ENCODE data around the gene ZNF513. TPM values are rescaled to one million over a fixed set of nuclear protein-coding genes. Genes with fewer than 3 reads are reported as not detected.
"Not testable (repeated sequence)": the region's sequence is repeated elsewhere in the genome, so short reads cannot be mapped to it uniquely, and the experiment has no call there.

The ZNF513 gene
- total RNA-seq, 4 donors from 2014 or later = 6.4 to 15.6 (median 12.8) TPM

DNA sequence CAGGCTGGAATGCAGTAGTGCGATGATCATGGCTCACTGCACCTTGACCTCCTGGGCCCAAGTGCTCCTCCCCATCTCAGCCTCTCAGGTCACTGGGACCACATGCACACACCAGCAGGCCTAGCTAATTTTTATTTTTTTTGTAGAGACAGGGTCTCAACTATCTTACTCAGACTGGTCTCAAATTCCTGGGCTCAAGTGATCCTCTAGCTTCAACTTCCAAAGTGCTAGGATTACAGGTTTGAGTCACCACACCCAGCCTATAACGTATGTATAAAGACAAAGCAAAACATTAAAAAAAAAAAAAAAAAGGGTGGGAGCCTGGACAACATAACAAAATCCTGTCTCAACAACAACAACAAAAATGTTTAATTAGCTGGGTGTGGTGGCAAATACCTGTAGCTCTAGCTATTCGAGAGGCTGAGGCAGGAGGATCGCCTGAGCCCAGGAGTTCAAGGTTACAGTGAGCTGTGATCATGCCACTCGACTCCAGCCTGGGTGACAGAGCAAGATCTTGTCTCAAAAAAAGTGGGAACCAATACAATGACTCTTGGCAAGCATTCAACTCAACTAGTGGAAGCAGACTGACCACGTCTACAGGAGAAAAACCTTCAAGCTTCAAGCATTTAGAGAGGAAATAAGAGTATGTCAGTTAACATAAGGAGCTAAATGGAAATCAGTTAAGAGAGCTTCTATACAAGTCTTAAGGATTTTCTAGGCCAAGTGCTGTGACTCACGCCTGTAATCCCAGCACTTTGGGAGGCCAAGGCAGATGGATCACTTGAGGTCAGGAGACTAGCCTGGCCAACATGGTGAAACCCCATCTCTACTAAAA, 26.6 kb downstream of the ZNF513 start:
- TF ChIP-seq POLR2A (IDR thresholded peaks at IDR 0.05) (no peak), CTCF (IDR thresholded peaks at IDR 0.05) (no peak)
- 54 to 64% methylated on average over 7 of the region's 7 CpGs for WGBS, 2 donors
- Histone ChIP-seq H3K4me3 (no peak overlapping the region), H3K36me3 (peaks cover 0 to 11% (median 0%) of the 10 kb centered on the region in 3 donors), H3K9me3 (no peaks in the 10 kb centered on the region), H3K4me1 (peaks cover 14 to 49% (median 36%) of the 10 kb centered on the region in 3 donors), H3K27ac (peak overlapping the region; percentile 10 to 62 (median 48)), H3K27me3 (no peaks in the 10 kb centered on the region)
- no peak for DNase-seq
- intact Hi-C loops (cut with DNase I) = no loop called here

DNA sequence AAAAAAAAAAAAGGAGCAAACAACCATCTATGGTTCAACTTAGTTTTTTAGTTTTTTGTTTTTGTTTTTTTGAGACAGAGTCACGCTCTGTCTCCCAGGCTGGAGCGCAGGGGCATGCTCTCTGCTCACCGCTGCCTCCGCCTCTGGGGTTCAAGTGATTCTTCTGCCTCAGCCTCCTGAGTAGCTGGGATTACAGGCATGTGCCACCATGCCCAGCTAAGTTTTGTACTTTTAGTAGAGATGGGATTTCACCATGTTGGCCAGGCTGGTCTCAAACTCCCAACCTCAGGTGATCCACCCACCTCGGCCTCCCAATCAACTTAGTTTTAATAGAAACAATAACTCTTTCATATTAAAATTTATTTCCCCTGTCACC, 27.2 kb downstream of the ZNF513 start:
- Histone ChIP-seq H3K4me1 (peaks cover 14 to 47% (median 36%) of the 10 kb centered on the region in 3 donors), H3K27ac (peak overlapping the region in 2 of 4 donors; percentile 61 to 62), H3K36me3 (peaks cover 0 to 11% (median 0%) of the 10 kb centered on the region in 3 donors)
- DNase-seq; H3K27me3 ChIP-seq; H3K9me3 ChIP-seq; intact Hi-C loops (cut with DNase I); H3K4me3 ChIP-seq: not testable (repeated sequence)
- 90 to 92% methylated on average over 2 to 5 of the region's 5 CpGs for WGBS, 2 donors

DNA sequence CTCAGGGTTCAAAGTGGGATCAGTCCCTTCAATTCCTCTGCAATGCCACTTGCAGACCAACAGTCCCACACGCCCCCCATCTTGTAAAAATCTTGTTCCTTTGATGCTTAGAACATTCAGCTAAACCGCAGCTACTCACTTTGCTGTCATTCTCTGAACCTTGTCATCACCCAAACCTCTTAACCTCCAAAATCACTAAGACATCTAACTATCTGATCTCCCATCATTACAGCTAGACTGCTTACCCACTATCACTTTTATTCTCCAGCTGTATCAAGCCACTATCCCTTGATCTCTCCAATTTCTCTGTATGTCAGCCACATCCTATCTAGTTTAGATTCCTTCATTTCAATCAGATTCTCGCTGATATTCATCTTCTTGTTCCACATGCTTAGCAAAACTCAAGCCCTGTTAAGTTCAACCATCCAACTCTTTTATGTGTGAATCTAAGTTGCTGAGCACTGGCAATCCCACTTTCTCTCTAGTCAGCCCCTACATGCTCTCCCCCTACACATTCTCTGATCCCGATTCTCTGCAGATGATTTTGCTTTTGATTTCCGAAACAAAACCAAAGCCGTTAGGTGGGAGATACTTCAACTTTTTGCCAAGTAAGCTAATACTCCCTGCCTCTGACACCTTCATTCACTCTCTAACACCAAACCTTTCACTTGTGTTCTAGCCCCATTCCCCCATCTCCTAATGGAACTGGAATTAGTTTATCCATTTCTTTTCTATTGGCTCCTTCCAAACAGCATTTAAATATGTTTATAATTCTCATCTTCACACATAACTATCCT, 28.5 kb downstream of the ZNF513 start:
- WGBS, 2 donors = 80 to 82% methylated on average over 6 of the region's 6 CpGs
- no peak overlapping the region for H3K27ac ChIP-seq
- intact Hi-C loops (cut with DNase I) = no loop called here
- no peaks in the 10 kb centered on the region for H3K9me3 ChIP-seq
- TF ChIP-seq CTCF (IDR thresholded peaks at IDR 0.05) (no peak), POLR2A (IDR thresholded peaks at IDR 0.05) (no peak)
- no peaks in the 10 kb centered on the region for H3K27me3 ChIP-seq
- no peak for DNase-seq
- H3K4me1 ChIP-seq = peaks cover 5 to 48% (median 26%) of the 10 kb centered on the region in 3 donors
- H3K4me3 ChIP-seq = no peak overlapping the region
- peaks cover 0 to 15% (median 0%) of the 10 kb centered on the region in 3 donors for H3K36me3 ChIP-seq

DNA sequence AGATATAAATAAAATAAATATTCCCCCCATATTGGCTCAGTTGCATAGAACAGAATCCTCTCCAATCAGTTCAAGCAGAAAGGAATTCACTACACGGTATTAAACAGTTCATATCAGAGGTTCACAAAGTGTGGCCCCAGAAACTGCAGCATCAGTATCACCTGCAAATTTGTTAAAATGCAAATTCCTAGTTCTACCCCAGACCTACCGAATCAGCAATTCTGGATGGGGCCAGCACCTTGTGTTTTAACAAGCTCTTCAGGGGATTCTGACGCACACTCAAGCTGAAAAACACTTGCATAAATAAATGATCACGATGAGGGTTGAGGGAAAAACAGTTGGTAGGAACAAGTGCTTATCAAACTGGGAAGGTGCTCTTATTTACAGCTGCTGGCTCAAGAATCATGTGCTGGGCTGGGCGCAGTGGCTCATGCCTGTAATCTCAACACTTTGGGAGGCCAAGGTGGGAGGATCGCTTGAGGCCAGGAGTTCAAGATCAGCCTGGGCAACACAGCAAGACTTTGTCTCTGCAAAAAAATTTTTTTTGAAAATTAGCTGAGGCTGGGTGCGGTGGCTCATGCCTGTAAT, 30.3 kb downstream of the ZNF513 start:
- no peak overlapping the region for H3K27ac ChIP-seq
- H3K4me1 ChIP-seq = peaks cover 5 to 43% (median 20%) of the 10 kb centered on the region in 3 donors
- TF ChIP-seq POLR2A (IDR thresholded peaks at IDR 0.05) = no peak
- TF ChIP-seq CTCF (IDR thresholded peaks at IDR 0.05) = no peak
- H3K4me3 ChIP-seq = no peak overlapping the region
- H3K9me3 ChIP-seq = no peaks in the 10 kb centered on the region
- 81 to 83% methylated on average over 6 to 7 of the region's 7 CpGs for whole genome bisulfite sequencing, 2 donors
- peaks cover 0 to 15% (median 0%) of the 10 kb centered on the region in 3 donors for H3K36me3 ChIP-seq
- H3K27me3 ChIP-seq = no peaks in the 10 kb centered on the region
- intact Hi-C loops (cut with DNase I) = no loop called here
- DNase-seq = no peak

DNA sequence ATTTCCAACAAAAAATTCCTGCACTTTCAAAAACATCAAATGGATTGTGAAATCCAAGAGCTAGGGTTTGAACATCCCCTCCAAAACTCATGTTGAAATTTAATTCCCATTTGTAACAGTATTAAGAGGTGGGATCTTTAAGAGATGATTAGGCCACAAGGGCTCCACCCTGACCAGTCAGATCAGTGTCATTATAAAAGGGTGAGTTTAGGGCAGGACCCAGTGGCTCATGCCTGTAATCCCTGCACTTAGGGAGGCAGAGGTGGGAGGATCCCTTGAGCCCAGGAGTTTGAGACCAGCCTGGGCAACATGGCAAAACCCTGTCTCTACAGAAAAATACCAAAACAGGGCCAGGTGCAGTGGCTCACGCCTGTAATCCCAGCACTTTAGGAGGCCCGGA, 32.9 kb downstream of the ZNF513 start:
- 94% methylated on average over 2 of the region's 2 CpGs; no CpG with 5 or more reads in 1 of the 2 donors for WGBS, 2 donors
- Histone ChIP-seq H3K27me3 (no peaks in the 10 kb centered on the region), H3K9me3 (no peaks in the 10 kb centered on the region), H3K27ac (peak overlapping the region in 3 of 4 donors; percentile 45 to 61 (median 61)), H3K36me3 (peaks cover 0 to 25% (median 4%) of the 10 kb centered on the region in 3 donors), H3K4me3 (no peak overlapping the region), H3K4me1 (peaks cover 0 to 17% (median 0%) of the 10 kb centered on the region in 3 donors)
- no peak for TF ChIP-seq POLR2A (IDR thresholded peaks at IDR 0.05)
- TF ChIP-seq CTCF (IDR thresholded peaks at IDR 0.05) = no peak
- no peak for DNase-seq
- intact Hi-C loops (cut with DNase I) = no loop called here

All from esophagus squamous epithelium (tissue), 5 donors.